Panc1 (cell line): ENCODE results near the gene TBCB. TPM values are rescaled to one million over a fixed set of nuclear protein-coding genes. Genes with fewer than 3 reads are reported as not detected.

Experiments used
- ATAC-seq: fragments of 200-7000 bp; cut with Tn5 transposase; 2 replicates; pipeline ENCODE4 v1.9.1; 2020; ENCODE audit warnings: mild to moderate bottlenecking, moderate library complexity
- BruUV-seq: library from RNA; stranded (reverse); fragments of 400-500 nt; replicated peaks from 2 replicates; lab custom pipeline; 2021; lab: Mats Ljungman, UMichigan
- CTCF ChIA-PET: fragments of 300-600 bp; sonication (Branson Sonifier 250); formaldehyde crosslinking; loops from one replicate; lab custom pipeline; 2022; ENCODE audit warnings: antibody characterized with exemption; lab: Charles Lee
- POLR2A ChIA-PET: fragments of 300-600 bp; sonication (Branson Sonifier 250); formaldehyde crosslinking; loops from one replicate; lab custom pipeline; 2022; ENCODE audit warnings: antibody characterized with exemption; lab: Charles Lee
- DNase-seq: peaks from one replicate; pipeline ENCODE4 v3.0.0-alpha.2; 2010; ENCODE audit warnings: low read depth, low spot score
- H3K27ac ChIP-seq: 2 replicates; pipeline ENCODE4 v1.5.1; 2011; ENCODE audit warnings: mild to moderate bottlenecking, low read length, inconsistent platforms
- H3K27me3 ChIP-seq: fragments of 200-500 bp; sonication (Bioruptor generic); 2 replicates; pipeline ENCODE4 v1.6.0; 2014; ENCODE audit warnings: low read length, inconsistent platforms; ENCODE audit not compliant: control insufficient read depth, insufficient read depth
- H3K36me3 ChIP-seq: fragments of 200-500 bp; sonication (Bioruptor generic); 2 replicates; pipeline ENCODE4 v1.5.1; 2014; ENCODE audit warnings: inconsistent platforms, mild to moderate bottlenecking, low read length, moderate library complexity; ENCODE audit not compliant: control insufficient read depth, insufficient read depth
- H3K4me1 ChIP-seq: 2 replicates; pipeline ENCODE4 v1.5.1; 2011; ENCODE audit warnings: inconsistent platforms, mild to moderate bottlenecking, low read length, moderate library complexity; ENCODE audit not compliant: control insufficient read depth, insufficient read depth
- H3K4me3 ChIP-seq, 2 experiments: 2 replicates each; pipeline ENCODE4 v1.5.1; 2011 to 2012; ENCODE audit warnings: low read depth in 2 of 2, low read length in 2 of 2, mild to moderate bottlenecking in 2 of 2, inconsistent platforms in 1 of 2, moderate library complexity in 1 of 2
- H3K9me3 ChIP-seq: fragments of 200-500 bp; sonication (Bioruptor generic); 2 replicates; pipeline ENCODE4 v1.5.1; 2014; ENCODE audit warnings: low read depth, mild to moderate bottlenecking, inconsistent platforms, low read length, moderate library complexity; ENCODE audit not compliant: control insufficient read depth, insufficient read depth
- CTCF ChIP-seq: fragments of 450-650 bp; IDR thresholded peaks from 2 replicates; pipeline ENCODE4 v1.5.1; 2017; ENCODE audit warnings: mild to moderate bottlenecking
- POLR2AphosphoS5 ChIP-seq: IDR thresholded peaks from 2 replicates; pipeline ENCODE4 v1.6.1; 2012; ENCODE audit warnings: mild to moderate bottlenecking, low read depth, low read length, moderate library complexity
- REST ChIP-seq, 2 experiments: IDR thresholded peaks; 2 replicates each; pipeline ENCODE4 v1.6.1; 2011 to 2012; ENCODE audit warnings: low read depth in 2 of 2, control low read depth in 1 of 2, low read length in 1 of 2, mild to moderate bottlenecking in 1 of 2, moderate library complexity in 1 of 2; ENCODE audit not compliant: insufficient read depth in 1 of 2
- SIN3A ChIP-seq: IDR thresholded peaks from 2 replicates; pipeline ENCODE4 v1.6.1; 2012; ENCODE audit warnings: low read depth, mild to moderate bottlenecking, low read length, moderate library complexity, borderline replicate concordance; ENCODE audit not compliant: insufficient read depth
- TCF7L2 ChIP-seq: IDR thresholded peaks from 2 replicates; pipeline ENCODE4 v1.6.1; 2011; ENCODE audit warnings: mild to moderate bottlenecking, low read depth, low read length, inconsistent platforms
- in situ Hi-C: cut with HindIII; loops from 2 replicates; pipeline ENCODE4 v1.10.0; 2016; ENCODE audit warnings: low sequenced_read_pairs, low pct_unique_long_range_greater_than_20kb
- intact Hi-C: fragments of 100-400 bp; cut with micrococcal nuclease; formaldehyde crosslinking; loops from one replicate; pipeline ENCODE4 v1.10.0; 2022; ENCODE audit not compliant: unreplicated experiment
- total RNA-seq: library from RNA; stranded (reverse); gene quantifications from one replicate; pipeline ENCODE4 v1.2.1, GENCODE V29; 2021; ENCODE audit not compliant: unreplicated experiment

TBCB gene
- total RNA-seq, 1 experiment from 2014 or later: 496 TPM

GRCh38 chr19:36114721-36115452, 381 bp upstream of the TBCB start, which contains the start of gene POLR2I:
Gene POLR2I (minus strand): TSS chr19:36114875. CDS start chr19:36114856, 19 bp downstream.
- ATAC-seq (peak; percentile 95), DNase-seq (peak; percentile 99)
- Histone ChIP-seq H3K27ac (peak within 1 kb of the TSS; percentile 92), H3K9me3 (no peaks in the 10 kb centered on the region), H3K4me1 (peaks cover 14% of the 10 kb centered on the region), H3K36me3 (peaks cover 3% of the 10 kb centered on the region; the same call in 1 of the 2 replicates), H3K27me3 (no peaks in the 10 kb centered on the region), H3K4me3 (peak within 1 kb of the TSS; percentile 85 to 96)
- CTCF ChIA-PET: interaction anchor here (0.5 to 0.6 kb wide), 3 partner anchors 13 to 883 kb away, joined by 3 to 4 read pairs (median 3); no protein-coding TSS in a partner anchor
- TF ChIP-seq SIN3A: peak; percentile 96
- peak; percentile 97 for TF ChIP-seq POLR2AphosphoS5
- no peak; the same call in none of the 2 replicates for TF ChIP-seq TCF7L2
- peak in 1 of 2 experiments; percentile 73; a peak in 1 of 4 replicates for TF ChIP-seq REST (IDR thresholded peaks at IDR 0.05; ENCODE audit: insufficient read depth in 1 of 2, low read depth in 2 of 2, low read length in 1 of 2)
- no peak for TF ChIP-seq CTCF
- BruUV-seq: no TSS peak
- POLR2A ChIA-PET: interaction anchor here (0.5 to 0.7 kb wide), 5 partner anchors 11 to 529 kb away, joined by 3 to 10 read pairs (median 6); partner anchors contain the start of gene PMIS2
- in situ Hi-C loops (no loop called here), intact Hi-C loops (no loop called here)

- DNase-seq: no peak
- in situ Hi-C loops: no loop called here
- H3K4me3 ChIP-seq: peak overlapping the region; percentile 85 to 96
- H3K27me3 ChIP-seq: no peaks in the 10 kb centered on the region
- H3K36me3 ChIP-seq: peaks cover 3% of the 10 kb centered on the region; the same call in 1 of the 2 replicates
- ATAC-seq: no peak
- H3K4me1 ChIP-seq: peaks cover 14% of the 10 kb centered on the region
- H3K27ac ChIP-seq: peak overlapping the region; percentile 92
- intact Hi-C loops: no loop called here
- ChIA-PET CTCF (no interaction called here), POLR2A (no interaction called here)
- no TSS peak for BruUV-seq
- no peak for TF ChIP-seq SIN3A
- no peak for TF ChIP-seq TCF7L2
- TF ChIP-seq REST (IDR thresholded peaks at IDR 0.05; ENCODE audit: insufficient read depth in 1 of 2, low read depth in 2 of 2, low read length in 1 of 2): no peak
- TF ChIP-seq POLR2AphosphoS5: no peak
- no peak for TF ChIP-seq CTCF
- H3K9me3 ChIP-seq: no peaks in the 10 kb centered on the region
Observed at GRCh38 chr19:36116344-36116637, 1.0 kb downstream of the TBCB start.
